ENCODE data around the gene KRTAP12-4. TPM values are rescaled to one million over a fixed set of nuclear protein-coding genes. Genes with fewer than 3 reads are reported as not detected.
"Not testable (repeated sequence)": the region's sequence is repeated elsewhere in the genome, so short reads cannot be mapped to it uniquely, and the experiment has no call there.

KRTAP12-4 gene
- total RNA-seq, 1 donor from 2014 or later, result not detected

GRCh38 chr21:44657635-44658540 lies 3.4 kb upstream of the KRTAP12-4 start, which contains the start of gene KRTAP12-3:
KRTAP12-3 (plus strand) TSS chr21:44657932; CDS start chr21:44657980, 48 bp downstream.
- intact Hi-C loops (cut with micrococcal nuclease), result loop anchor here (5.0 kb wide), 3 partner anchors 41 to 269 kb away; no protein-coding TSS in a partner anchor
- Mint-ChIP-seq H3K9me3 (peaks cover 58% of the 10 kb centered on the region), H3K36me3 (ENCODE audit: low read depth) (peaks cover 35% of the 10 kb centered on the region), H3K27me3 (ENCODE audit: insufficient read depth) (peaks cover 6% of the 10 kb centered on the region), H3K4me1 (ENCODE audit: low read depth) (peaks cover 63% of the 10 kb centered on the region), H3K4me3 (peak within 1 kb of the TSS; percentile 47), H3K27ac (peak within 1 kb of the TSS; percentile 95)
- peak; percentile 52 for DNase-seq (ENCODE audit: low spot score)

- Mint-ChIP-seq H3K4me1 (ENCODE audit: low read depth) (peaks cover 63% of the 10 kb centered on the region), H3K27ac (peak overlapping the region; percentile 95), H3K9me3 (peaks cover 52% of the 10 kb centered on the region), H3K36me3 (ENCODE audit: low read depth) (peaks cover 31% of the 10 kb centered on the region), H3K27me3 (ENCODE audit: insufficient read depth) (no peaks in the 10 kb centered on the region), H3K4me3 (peak overlapping the region; percentile 47)
- intact Hi-C loops (cut with micrococcal nuclease), result loop anchor here (5.0 kb wide), 3 partner anchors 40 to 270 kb away; no protein-coding TSS in a partner anchor
- no peak for DNase-seq (ENCODE audit: low spot score)
Observed at GRCh38 chr21:44656868-44657267, 2.4 kb upstream of the KRTAP12-4 start.

- no peak overlapping the region for H3K27ac Mint-ChIP-seq
- H3K4me1 Mint-ChIP-seq (ENCODE audit: low read depth), result peaks cover 49% of the 10 kb centered on the region
- H3K27me3 Mint-ChIP-seq (ENCODE audit: insufficient read depth), result no peaks in the 10 kb centered on the region
- peaks cover 47% of the 10 kb centered on the region for H3K9me3 Mint-ChIP-seq
- DNase-seq (ENCODE audit: low spot score), result no peak
- H3K36me3 Mint-ChIP-seq (ENCODE audit: low read depth), result peaks cover 29% of the 10 kb centered on the region
- H3K4me3 Mint-ChIP-seq, result peak overlapping the region; percentile 15
- intact Hi-C loops (cut with micrococcal nuclease), result no loop called here
Observed at GRCh38 chr21:44653656-44654575, 543 bp downstream of the KRTAP12-4 start.

- no peak for DNase-seq (ENCODE audit: low spot score)
- peaks cover 40% of the 10 kb centered on the region for H3K9me3 Mint-ChIP-seq
- no peak overlapping the region for H3K27ac Mint-ChIP-seq
- H3K4me1 Mint-ChIP-seq (ENCODE audit: low read depth), result peaks cover 41% of the 10 kb centered on the region
- peaks cover 25% of the 10 kb centered on the region for H3K36me3 Mint-ChIP-seq (ENCODE audit: low read depth)
- H3K4me3 Mint-ChIP-seq, result no peak overlapping the region
- intact Hi-C loops (cut with micrococcal nuclease), result no loop called here
- no peaks in the 10 kb centered on the region for H3K27me3 Mint-ChIP-seq (ENCODE audit: insufficient read depth)
Observed at GRCh38 chr21:44653123-44653522, 1.3 kb downstream of the KRTAP12-4 start.

- peaks cover 21% of the 10 kb centered on the region for H3K4me1 Mint-ChIP-seq (ENCODE audit: low read depth)
- no peaks in the 10 kb centered on the region for H3K27me3 Mint-ChIP-seq (ENCODE audit: insufficient read depth)
- peaks cover 10% of the 10 kb centered on the region for H3K36me3 Mint-ChIP-seq (ENCODE audit: low read depth)
- peaks cover 21% of the 10 kb centered on the region for H3K9me3 Mint-ChIP-seq
- no peak overlapping the region for H3K27ac Mint-ChIP-seq
- H3K4me3 Mint-ChIP-seq, result no peak overlapping the region
- DNase-seq (ENCODE audit: low spot score), result no peak
- intact Hi-C loops (cut with micrococcal nuclease), result no loop called here
Observed at GRCh38 chr21:44650973-44651675, 3.3 kb downstream of the KRTAP12-4 start.

- no peak overlapping the region for H3K4me3 Mint-ChIP-seq
- no peak for DNase-seq (ENCODE audit: low spot score)
- H3K9me3 Mint-ChIP-seq, result peaks cover 17% of the 10 kb centered on the region
- H3K27ac Mint-ChIP-seq, result no peak overlapping the region
- peaks cover 2% of the 10 kb centered on the region for H3K27me3 Mint-ChIP-seq (ENCODE audit: insufficient read depth)
- peaks cover 9% of the 10 kb centered on the region for H3K36me3 Mint-ChIP-seq (ENCODE audit: low read depth)
- peaks cover 20% of the 10 kb centered on the region for H3K4me1 Mint-ChIP-seq (ENCODE audit: low read depth)
- intact Hi-C loops (cut with micrococcal nuclease), result no loop called here
Observed at GRCh38 chr21:44650265-44650972, 4.0 kb downstream of the KRTAP12-4 start.

- peaks cover 3% of the 10 kb centered on the region for H3K36me3 Mint-ChIP-seq (ENCODE audit: low read depth)
- intact Hi-C loops (cut with micrococcal nuclease), result no loop called here
Observed at GRCh38 chr21:44649521-44650100, 4.8 kb downstream of the KRTAP12-4 start.

GRCh38 chr21:44648557-44649311 lies 5.7 kb downstream of the KRTAP12-4 start:
- no peak for DNase-seq (ENCODE audit: low spot score)
- H3K36me3 Mint-ChIP-seq (ENCODE audit: low read depth), result peaks cover 2% of the 10 kb centered on the region
- no peak overlapping the region for H3K27ac Mint-ChIP-seq
- peaks cover 7% of the 10 kb centered on the region for H3K4me1 Mint-ChIP-seq (ENCODE audit: low read depth)
- H3K27me3 Mint-ChIP-seq (ENCODE audit: insufficient read depth), result peaks cover 2% of the 10 kb centered on the region
- H3K4me3 Mint-ChIP-seq, result no peak overlapping the region
- intact Hi-C loops (cut with micrococcal nuclease), result no loop called here
- H3K9me3 Mint-ChIP-seq, result peaks cover 23% of the 10 kb centered on the region

More at GRCh38 chr21:44649521-44650100, 4.8 kb downstream of the KRTAP12-4 start:
- DNase-seq (ENCODE audit: low spot score), result no peak
- H3K9me3 Mint-ChIP-seq, result peaks cover 17% of the 10 kb centered on the region
- H3K27ac Mint-ChIP-seq, result no peak overlapping the region
- peaks cover 2% of the 10 kb centered on the region for H3K27me3 Mint-ChIP-seq (ENCODE audit: insufficient read depth)
- no peak overlapping the region for H3K4me3 Mint-ChIP-seq
- H3K4me1 Mint-ChIP-seq (ENCODE audit: low read depth), result peaks cover 12% of the 10 kb centered on the region

GRCh38 chr21:44647222-44647552 lies 7.3 kb downstream of the KRTAP12-4 start:
- Mint-ChIP-seq H3K27me3 (ENCODE audit: insufficient read depth) (peaks cover 2% of the 10 kb centered on the region), H3K4me3 (no peak overlapping the region), H3K9me3 (peaks cover 27% of the 10 kb centered on the region), H3K4me1 (ENCODE audit: low read depth) (no peaks in the 10 kb centered on the region), H3K36me3 (ENCODE audit: low read depth) (peaks cover 2% of the 10 kb centered on the region), H3K27ac (no peak overlapping the region)
- intact Hi-C loops (cut with micrococcal nuclease), result no loop called here
- DNase-seq (ENCODE audit: low spot score), result no peak

- intact Hi-C loops (cut with micrococcal nuclease); H3K27ac Mint-ChIP-seq; H3K4me1 Mint-ChIP-seq (ENCODE audit: low read depth); DNase-seq (ENCODE audit: low spot score); H3K27me3 Mint-ChIP-seq (ENCODE audit: insufficient read depth); H3K4me3 Mint-ChIP-seq; H3K36me3 Mint-ChIP-seq (ENCODE audit: low read depth): not testable (repeated sequence)
- H3K9me3 Mint-ChIP-seq, result peaks cover 33% of the 10 kb centered on the region
Observed at GRCh38 chr21:44646366-44647221, 7.9 kb downstream of the KRTAP12-4 start, which contains the start of gene KRTAP10-11. KRTAP10-11 (plus strand) TSS chr21:44646414; CDS start chr21:44646459, 45 bp downstream.
